WTC11 (cell line): ENCODE data around the gene NSFL1C. TPM values are rescaled to one million over a fixed set of nuclear protein-coding genes. Genes with fewer than 3 reads are reported as not detected.

ENCODE experiments used
- ATAC-seq: fragments of 200-7000 bp; cut with Tn5 transposase; 2 replicates; pipeline ENCODE4 v1.10.0; 2021; ENCODE audit warnings: mild to moderate bottlenecking, moderate library complexity
- CTCF ChIA-PET: fragments of 300-600 bp; sonication (Branson Sonifier 250); formaldehyde crosslinking; loops from one replicate; lab custom pipeline; 2021; ENCODE audit warnings: antibody characterized with exemption; lab: Charles Lee
- POLR2A ChIA-PET: fragments of 350-600 bp; sonication (Branson Sonifier 250); formaldehyde crosslinking; loops from one replicate; lab custom pipeline; 2021; ENCODE audit warnings: antibody characterized with exemption; lab: Charles Lee
- DNase-seq: peaks from one replicate; pipeline ENCODE4 v3.0.0; 2021; ENCODE audit warnings: low spot score
- H3K27ac Mint-ChIP-seq: 2 replicates; pipeline ENCODE4 v1.8.0; 2021; ENCODE audit warnings: mixed read lengths
- H3K27me3 Mint-ChIP-seq: 2 replicates; pipeline ENCODE4 v1.8.0; 2021; ENCODE audit warnings: low read depth, mild to moderate bottlenecking, moderate library complexity, mixed read lengths
- H3K36me3 Mint-ChIP-seq: 2 replicates; pipeline ENCODE4 v1.8.0; 2021; ENCODE audit warnings: mixed read lengths
- H3K4me1 Mint-ChIP-seq: 2 replicates; pipeline ENCODE4 v1.8.0; 2022; ENCODE audit warnings: mixed read lengths
- H3K4me3 Mint-ChIP-seq: 2 replicates; pipeline ENCODE4 v1.8.0; 2021; ENCODE audit warnings: mild to moderate bottlenecking, moderate library complexity, mixed read lengths
- H3K9me3 Mint-ChIP-seq: 2 replicates; pipeline ENCODE4 v1.8.0; 2021; ENCODE audit warnings: mixed read lengths
- CBFB ChIP-seq: sonication (generic); formaldehyde crosslinking; IDR thresholded peaks from 2 replicates; pipeline ENCODE4 v1.8.1; 2022; ENCODE audit warnings: mild to moderate bottlenecking, low read depth, missing genetic modification reagents
- CREM ChIP-seq: sonication (generic); formaldehyde crosslinking; IDR thresholded peaks from 2 replicates; pipeline ENCODE4 v1.8.1; 2022; ENCODE audit warnings: mild to moderate bottlenecking, missing genetic modification reagents, moderate library complexity
- FOXK1 ChIP-seq: sonication (generic); formaldehyde crosslinking; IDR thresholded peaks from 2 replicates; pipeline ENCODE4 v1.8.0; 2022; ENCODE audit warnings: mild to moderate bottlenecking, moderate library complexity, missing genetic modification reagents
- JAZF1 ChIP-seq: fragments of 250-450 bp; sonication (Bioruptor Pico); IDR thresholded peaks from 2 replicates; pipeline ENCODE4 v1.9.0; 2021; ENCODE audit warnings: moderate library complexity, mild to moderate bottlenecking, inconsistent platforms
- JUN ChIP-seq: sonication (generic); formaldehyde crosslinking; IDR thresholded peaks from 2 replicates; pipeline ENCODE4 v1.8.0; 2023; ENCODE audit warnings: mild to moderate bottlenecking, missing genetic modification reagents
- NFE2L1 ChIP-seq: sonication (generic); formaldehyde crosslinking; IDR thresholded peaks from 2 replicates; pipeline ENCODE4 v1.8.1; 2023; ENCODE audit warnings: missing genetic modification reagents
- SMAD3 ChIP-seq: sonication (generic); formaldehyde crosslinking; IDR thresholded peaks from 2 replicates; pipeline ENCODE4 v1.8.0; 2022; ENCODE audit warnings: missing genetic modification reagents, mild to moderate bottlenecking, borderline replicate concordance
- SOX15 ChIP-seq: fragments of 250-450 bp; sonication (Bioruptor Pico); IDR thresholded peaks from 2 replicates; pipeline ENCODE4 v1.9.0; 2021; ENCODE audit warnings: mild to moderate bottlenecking
- SP1 ChIP-seq: sonication (generic); formaldehyde crosslinking; conservative IDR thresholded peaks from 2 replicates; pipeline ENCODE4 v1.8.1; 2022; ENCODE audit warnings: missing genetic modification reagents
- TEAD1 ChIP-seq: sonication (generic); formaldehyde crosslinking; IDR thresholded peaks from 2 replicates; pipeline ENCODE4 v1.8.0; 2022; ENCODE audit warnings: mild to moderate bottlenecking, missing genetic modification reagents
- ZBTB21 ChIP-seq: sonication (generic); formaldehyde crosslinking; IDR thresholded peaks from 2 replicates; pipeline ENCODE4 v1.8.1; 2023; ENCODE audit warnings: mild to moderate bottlenecking, missing genetic modification reagents, borderline replicate concordance
- ZNF121 ChIP-seq: sonication (generic); formaldehyde crosslinking; IDR thresholded peaks from 2 replicates; pipeline ENCODE4 v1.8.0; 2023; ENCODE audit warnings: missing genetic modification reagents
- ZNF232 ChIP-seq: sonication (generic); formaldehyde crosslinking; IDR thresholded peaks from 2 replicates; pipeline ENCODE4 v1.8.0; 2022; ENCODE audit warnings: mild to moderate bottlenecking, missing genetic modification reagents
- ZNF396 ChIP-seq: fragments of 250-450 bp; sonication (Bioruptor Pico); IDR thresholded peaks from 2 replicates; pipeline ENCODE4 v1.8.0; 2021; ENCODE audit warnings: mild to moderate bottlenecking, moderate library complexity, borderline replicate concordance
- ZNF671 ChIP-seq: fragments of 250-450 bp; sonication (Bioruptor Pico); IDR thresholded peaks from 2 replicates; pipeline ENCODE4 v1.8.0; 2021; ENCODE audit warnings: mild to moderate bottlenecking
- total RNA-seq: library from RNA; stranded (reverse); gene quantifications from 3 replicates; pipeline ENCODE4 v1.2.3, GENCODE V29; 2021
- TF ChIP-seq, protein P1 (sequence below): sonication (generic); formaldehyde crosslinking; IDR thresholded peaks from 2 replicates; pipeline ENCODE4 v1.8.1; 2022; ENCODE audit warnings: missing genetic modification reagents, borderline replicate concordance
- TF ChIP-seq, protein P2 (sequence below): sonication (generic); formaldehyde crosslinking; IDR thresholded peaks from 2 replicates; pipeline ENCODE4 v1.8.0; 2022; ENCODE audit warnings: missing genetic modification reagents
- TF ChIP-seq, protein P3 (sequence below): fragments of 250-450 bp; sonication (Bioruptor Pico); IDR thresholded peaks from 2 replicates; pipeline ENCODE4 v1.9.0; 2021; ENCODE audit warnings: mild to moderate bottlenecking, borderline replicate concordance
- TF ChIP-seq, protein P4 (sequence below): sonication (generic); formaldehyde crosslinking; IDR thresholded peaks from 2 replicates; pipeline ENCODE4 v1.8.1; 2023; ENCODE audit warnings: mild to moderate bottlenecking, missing genetic modification reagents, moderate library complexity
- TF ChIP-seq, protein P5 (sequence below): sonication (generic); formaldehyde crosslinking; IDR thresholded peaks from 2 replicates; pipeline ENCODE4 v1.8.0; 2022; ENCODE audit warnings: mild to moderate bottlenecking, missing genetic modification reagents

NSFL1C gene
- total RNA-seq, 1 experiment from 2014 or later, result 85.5 TPM

DNA sequence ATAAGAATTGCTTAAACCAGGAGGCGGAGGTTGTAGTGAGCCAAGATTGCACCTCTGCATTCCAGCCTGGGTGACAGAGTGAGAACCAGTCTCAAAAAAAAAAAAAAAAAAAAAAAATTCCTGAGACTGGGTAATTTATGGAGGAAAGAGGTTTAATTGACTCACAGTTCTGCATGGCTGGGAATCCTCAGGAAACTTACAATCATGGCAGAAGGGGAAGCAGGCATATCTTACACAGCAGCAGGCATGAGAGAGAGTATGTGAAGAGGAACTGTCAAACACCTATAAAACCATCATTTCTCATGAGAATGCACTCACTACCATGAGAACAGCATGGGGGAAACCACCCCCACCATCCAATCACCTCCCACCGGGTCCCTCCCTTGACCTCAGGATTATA, 72.0 kb downstream of the NSFL1C start (continued):
- TF ChIP-seq, protein P1, sequence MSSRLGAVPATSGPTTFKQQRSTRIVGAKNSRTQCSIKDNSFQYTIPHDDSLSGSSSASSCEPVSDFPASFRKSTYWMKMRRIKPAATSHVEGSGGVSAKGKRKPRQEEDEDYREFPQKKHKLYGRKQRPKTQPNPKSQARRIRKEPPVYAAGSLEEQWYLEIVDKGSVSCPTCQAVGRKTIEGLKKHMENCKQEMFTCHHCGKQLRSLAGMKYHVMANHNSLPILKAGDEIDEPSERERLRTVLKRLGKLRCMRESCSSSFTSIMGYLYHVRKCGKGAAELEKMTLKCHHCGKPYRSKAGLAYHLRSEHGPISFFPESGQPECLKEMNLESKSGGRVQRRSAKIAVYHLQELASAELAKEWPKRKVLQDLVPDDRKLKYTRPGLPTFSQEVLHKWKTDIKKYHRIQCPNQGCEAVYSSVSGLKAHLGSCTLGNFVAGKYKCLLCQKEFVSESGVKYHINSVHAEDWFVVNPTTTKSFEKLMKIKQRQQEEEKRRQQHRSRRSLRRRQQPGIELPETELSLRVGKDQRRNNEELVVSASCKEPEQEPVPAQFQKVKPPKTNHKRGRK (CRISPR knock-in tag), result no peak
- no peak for TF ChIP-seq ZBTB21 (CRISPR knock-in tag)
- TF ChIP-seq CBFB (CRISPR knock-in tag), result no peak
- TF ChIP-seq, all 79 proteins: peak for 0

DNA sequence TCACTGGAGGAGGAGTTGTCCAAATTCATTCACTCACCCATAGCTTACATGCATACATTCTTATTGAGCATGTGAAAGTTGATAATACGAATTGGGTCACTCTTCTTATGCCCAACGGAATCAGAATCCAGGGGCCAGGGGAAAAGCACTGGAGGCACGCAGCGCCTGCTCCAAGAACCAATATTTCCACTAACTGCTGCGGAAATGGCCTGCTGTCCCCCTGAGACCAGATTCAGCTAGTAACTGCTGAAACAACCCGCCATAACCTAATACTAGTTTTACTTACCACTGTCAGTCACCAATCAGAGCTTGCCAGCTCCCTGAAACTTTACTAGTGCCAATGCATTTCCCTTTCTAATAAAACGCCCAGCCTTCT, 73.2 kb downstream of the NSFL1C start:
- Mint-ChIP-seq H3K36me3 (no peaks in the 10 kb centered on the region), H3K4me1 (peaks cover 45% of the 10 kb centered on the region), H3K4me3 (peak overlapping the region; percentile 89), H3K27ac (peak overlapping the region; percentile 83), H3K9me3 (peaks cover 8% of the 10 kb centered on the region; the same call in 1 of the 2 replicates), H3K27me3 (peaks cover 47% of the 10 kb centered on the region)
- DNase-seq, result no peak
- ChIA-PET CTCF (interaction anchor here (1.1 to 1.2 kb wide), 2 partner anchors 44 to 110 kb away, joined by 4 to 5 read pairs; no protein-coding TSS in a partner anchor), POLR2A (interaction anchor here (0.9 to 1.1 kb wide), 2 partner anchors 9 to 11 kb away, joined by 3 to 4 read pairs; no protein-coding TSS in a partner anchor)
- no peak for ATAC-seq
- TF ChIP-seq NFE2L1 (no peak), SP1 (CRISPR knock-in tag) (no peak), SOX15 (CRISPR knock-in tag) (no peak), ZNF121 (CRISPR knock-in tag) (no peak), CREM (no peak)
- TF ChIP-seq, protein P2, sequence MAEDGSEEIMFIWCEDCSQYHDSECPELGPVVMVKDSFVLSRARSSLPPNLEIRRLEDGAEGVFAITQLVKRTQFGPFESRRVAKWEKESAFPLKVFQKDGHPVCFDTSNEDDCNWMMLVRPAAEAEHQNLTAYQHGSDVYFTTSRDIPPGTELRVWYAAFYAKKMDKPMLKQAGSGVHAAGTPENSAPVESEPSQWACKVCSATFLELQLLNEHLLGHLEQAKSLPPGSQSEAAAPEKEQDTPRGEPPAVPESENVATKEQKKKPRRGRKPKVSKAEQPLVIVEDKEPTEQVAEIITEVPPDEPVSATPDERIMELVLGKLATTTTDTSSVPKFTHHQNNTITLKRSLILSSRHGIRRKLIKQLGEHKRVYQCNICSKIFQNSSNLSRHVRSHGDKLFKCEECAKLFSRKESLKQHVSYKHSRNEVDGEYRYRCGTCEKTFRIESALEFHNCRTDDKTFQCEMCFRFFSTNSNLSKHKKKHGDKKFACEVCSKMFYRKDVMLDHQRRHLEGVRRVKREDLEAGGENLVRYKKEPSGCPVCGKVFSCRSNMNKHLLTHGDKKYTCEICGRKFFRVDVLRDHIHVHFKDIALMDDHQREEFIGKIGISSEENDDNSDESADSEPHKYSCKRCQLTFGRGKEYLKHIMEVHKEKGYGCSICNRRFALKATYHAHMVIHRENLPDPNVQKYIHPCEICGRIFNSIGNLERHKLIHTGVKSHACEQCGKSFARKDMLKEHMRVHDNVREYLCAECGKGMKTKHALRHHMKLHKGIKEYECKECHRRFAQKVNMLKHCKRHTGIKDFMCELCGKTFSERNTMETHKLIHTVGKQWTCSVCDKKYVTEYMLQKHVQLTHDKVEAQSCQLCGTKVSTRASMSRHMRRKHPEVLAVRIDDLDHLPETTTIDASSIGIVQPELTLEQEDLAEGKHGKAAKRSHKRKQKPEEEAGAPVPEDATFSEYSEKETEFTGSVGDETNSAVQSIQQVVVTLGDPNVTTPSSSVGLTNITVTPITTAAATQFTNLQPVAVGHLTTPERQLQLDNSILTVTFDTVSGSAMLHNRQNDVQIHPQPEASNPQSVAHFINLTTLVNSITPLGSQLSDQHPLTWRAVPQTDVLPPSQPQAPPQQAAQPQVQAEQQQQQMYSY, result no peak

DNA sequence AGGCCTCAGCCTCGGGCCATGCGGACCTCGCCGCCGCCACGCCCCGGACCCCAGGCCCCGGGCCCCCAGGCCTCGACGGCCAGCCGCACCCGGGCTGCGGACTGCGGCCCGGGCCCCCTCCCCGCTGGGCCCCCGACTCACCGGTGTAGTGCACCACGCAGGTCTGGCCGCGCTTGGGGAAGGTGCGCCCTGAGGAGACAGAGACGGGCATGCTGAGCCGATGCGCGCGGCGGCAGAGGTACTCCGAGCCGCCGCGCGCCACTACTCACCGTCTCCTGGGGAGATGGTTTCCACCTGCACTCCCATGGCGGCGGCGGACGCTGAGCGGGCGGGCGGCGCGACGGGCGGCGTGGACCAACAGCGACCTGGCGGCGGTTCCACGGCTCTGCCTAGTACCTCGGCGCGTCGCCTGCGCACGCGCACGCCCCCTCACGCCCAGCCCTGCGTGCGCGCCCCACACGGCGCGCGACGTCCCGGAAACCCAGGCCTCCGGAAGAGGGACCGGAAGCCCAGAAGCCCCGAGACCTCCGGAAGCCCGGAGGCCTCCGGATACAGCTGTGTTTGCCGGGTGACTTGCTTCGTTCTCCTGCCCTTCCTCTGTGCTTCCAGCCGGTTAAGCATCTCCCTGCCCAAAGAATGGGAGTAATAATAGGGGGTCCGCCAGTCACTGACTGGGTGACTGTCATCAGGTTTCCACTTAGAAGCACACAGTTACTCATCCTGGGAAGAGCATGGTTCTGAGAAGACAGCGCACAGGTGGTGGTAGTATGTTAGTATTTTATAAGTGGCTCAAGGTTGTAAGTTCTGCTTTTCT, 73.7 kb downstream of the NSFL1C start, which contains the start of gene FKBP1A:
Gene FKBP1A, minus strand, starts transcription at position 362 of the 814 bp plus-strand sequence. Its CDS starts 56 bp downstream, at position 306.
- peaks cover 41% of the 10 kb centered on the region for H3K27me3 Mint-ChIP-seq
- peak within 1 kb of the TSS; percentile 83 for H3K27ac Mint-ChIP-seq
- peaks cover 8% of the 10 kb centered on the region; the same call in 1 of the 2 replicates for H3K9me3 Mint-ChIP-seq
- H3K36me3 Mint-ChIP-seq, result no peaks in the 10 kb centered on the region
- peaks cover 47% of the 10 kb centered on the region for H3K4me1 Mint-ChIP-seq
- ChIA-PET CTCF (interaction anchor here (1.1 to 1.9 kb wide), 5 partner anchors 44 to 207 kb away, joined by 3 to 10 read pairs (median 5); no protein-coding TSS in a partner anchor), POLR2A (interaction anchor here (0.9 to 1.4 kb wide), 3 partner anchors 10 to 31 kb away, joined by 3 to 8 read pairs (median 4); no protein-coding TSS in a partner anchor)
- peak; percentile 80 for ATAC-seq
- DNase-seq, result peak; percentile 74
- peak within 1 kb of the TSS; percentile 89 for H3K4me3 Mint-ChIP-seq
- TF ChIP-seq, protein P3, sequence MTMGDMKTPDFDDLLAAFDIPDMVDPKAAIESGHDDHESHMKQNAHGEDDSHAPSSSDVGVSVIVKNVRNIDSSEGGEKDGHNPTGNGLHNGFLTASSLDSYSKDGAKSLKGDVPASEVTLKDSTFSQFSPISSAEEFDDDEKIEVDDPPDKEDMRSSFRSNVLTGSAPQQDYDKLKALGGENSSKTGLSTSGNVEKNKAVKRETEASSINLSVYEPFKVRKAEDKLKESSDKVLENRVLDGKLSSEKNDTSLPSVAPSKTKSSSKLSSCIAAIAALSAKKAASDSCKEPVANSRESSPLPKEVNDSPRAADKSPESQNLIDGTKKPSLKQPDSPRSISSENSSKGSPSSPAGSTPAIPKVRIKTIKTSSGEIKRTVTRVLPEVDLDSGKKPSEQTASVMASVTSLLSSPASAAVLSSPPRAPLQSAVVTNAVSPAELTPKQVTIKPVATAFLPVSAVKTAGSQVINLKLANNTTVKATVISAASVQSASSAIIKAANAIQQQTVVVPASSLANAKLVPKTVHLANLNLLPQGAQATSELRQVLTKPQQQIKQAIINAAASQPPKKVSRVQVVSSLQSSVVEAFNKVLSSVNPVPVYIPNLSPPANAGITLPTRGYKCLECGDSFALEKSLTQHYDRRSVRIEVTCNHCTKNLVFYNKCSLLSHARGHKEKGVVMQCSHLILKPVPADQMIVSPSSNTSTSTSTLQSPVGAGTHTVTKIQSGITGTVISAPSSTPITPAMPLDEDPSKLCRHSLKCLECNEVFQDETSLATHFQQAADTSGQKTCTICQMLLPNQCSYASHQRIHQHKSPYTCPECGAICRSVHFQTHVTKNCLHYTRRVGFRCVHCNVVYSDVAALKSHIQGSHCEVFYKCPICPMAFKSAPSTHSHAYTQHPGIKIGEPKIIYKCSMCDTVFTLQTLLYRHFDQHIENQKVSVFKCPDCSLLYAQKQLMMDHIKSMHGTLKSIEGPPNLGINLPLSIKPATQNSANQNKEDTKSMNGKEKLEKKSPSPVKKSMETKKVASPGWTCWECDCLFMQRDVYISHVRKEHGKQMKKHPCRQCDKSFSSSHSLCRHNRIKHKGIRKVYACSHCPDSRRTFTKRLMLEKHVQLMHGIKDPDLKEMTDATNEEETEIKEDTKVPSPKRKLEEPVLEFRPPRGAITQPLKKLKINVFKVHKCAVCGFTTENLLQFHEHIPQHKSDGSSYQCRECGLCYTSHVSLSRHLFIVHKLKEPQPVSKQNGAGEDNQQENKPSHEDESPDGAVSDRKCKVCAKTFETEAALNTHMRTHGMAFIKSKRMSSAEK (CRISPR knock-in tag), result no peak
- TF ChIP-seq TEAD1 (CRISPR knock-in tag) (no peak), ZNF396 (no peak), CBFB (CRISPR knock-in tag) (0 out of 2 replicates have a peak, but pooled peaks have one; percentile 37), JUN (CRISPR knock-in tag) (0 out of 2 replicates have a peak, but pooled peaks have one; percentile 28), SMAD3 (CRISPR knock-in tag) (no peak), FOXK1 (peak; percentile 28; the same call in 1 of the 2 replicates), ZNF232 (no peak), ZNF671 (CRISPR knock-in tag) (no peak), JAZF1 (no peak)
- TF ChIP-seq, protein P4, sequence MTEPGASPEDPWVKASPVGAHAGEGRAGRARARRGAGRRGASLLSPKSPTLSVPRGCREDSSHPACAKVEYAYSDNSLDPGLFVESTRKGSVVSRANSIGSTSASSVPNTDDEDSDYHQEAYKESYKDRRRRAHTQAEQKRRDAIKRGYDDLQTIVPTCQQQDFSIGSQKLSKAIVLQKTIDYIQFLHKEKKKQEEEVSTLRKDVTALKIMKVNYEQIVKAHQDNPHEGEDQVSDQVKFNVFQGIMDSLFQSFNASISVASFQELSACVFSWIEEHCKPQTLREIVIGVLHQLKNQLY (CRISPR knock-in tag), result no peak
- TF ChIP-seq, protein P5, sequence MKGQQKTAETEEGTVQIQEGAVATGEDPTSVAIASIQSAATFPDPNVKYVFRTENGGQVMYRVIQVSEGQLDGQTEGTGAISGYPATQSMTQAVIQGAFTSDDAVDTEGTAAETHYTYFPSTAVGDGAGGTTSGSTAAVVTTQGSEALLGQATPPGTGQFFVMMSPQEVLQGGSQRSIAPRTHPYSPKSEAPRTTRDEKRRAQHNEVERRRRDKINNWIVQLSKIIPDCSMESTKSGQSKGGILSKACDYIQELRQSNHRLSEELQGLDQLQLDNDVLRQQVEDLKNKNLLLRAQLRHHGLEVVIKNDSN (CRISPR knock-in tag), result no peak
